WTC11 (cell line): ENCODE data around the gene HLA-DPB1. TPM values are rescaled to one million over a fixed set of nuclear protein-coding genes. Genes with fewer than 3 reads are reported as not detected.

Experiments used
- ATAC-seq: fragments of 200-7000 bp; cut with Tn5 transposase; 2 replicates; pipeline ENCODE4 v1.10.0; 2021; ENCODE audit warnings: mild to moderate bottlenecking, moderate library complexity
- CTCF ChIA-PET: fragments of 300-600 bp; sonication (Branson Sonifier 250); formaldehyde crosslinking; loops from one replicate; lab custom pipeline; 2021; ENCODE audit warnings: antibody characterized with exemption; lab: Charles Lee
- POLR2A ChIA-PET: fragments of 350-600 bp; sonication (Branson Sonifier 250); formaldehyde crosslinking; loops from one replicate; lab custom pipeline; 2021; ENCODE audit warnings: antibody characterized with exemption; lab: Charles Lee
- DNase-seq: peaks from one replicate; pipeline ENCODE4 v3.0.0; 2021; ENCODE audit warnings: low spot score
- H3K27ac Mint-ChIP-seq: 2 replicates; pipeline ENCODE4 v1.8.0; 2021; ENCODE audit warnings: mixed read lengths
- H3K27me3 Mint-ChIP-seq: 2 replicates; pipeline ENCODE4 v1.8.0; 2021; ENCODE audit warnings: low read depth, mild to moderate bottlenecking, moderate library complexity, mixed read lengths
- H3K36me3 Mint-ChIP-seq: 2 replicates; pipeline ENCODE4 v1.8.0; 2021; ENCODE audit warnings: mixed read lengths
- H3K4me1 Mint-ChIP-seq: 2 replicates; pipeline ENCODE4 v1.8.0; 2022; ENCODE audit warnings: mixed read lengths
- H3K4me3 Mint-ChIP-seq: 2 replicates; pipeline ENCODE4 v1.8.0; 2021; ENCODE audit warnings: mild to moderate bottlenecking, moderate library complexity, mixed read lengths
- H3K9me3 Mint-ChIP-seq: 2 replicates; pipeline ENCODE4 v1.8.0; 2021; ENCODE audit warnings: mixed read lengths
- ATF1 ChIP-seq: sonication (generic); formaldehyde crosslinking; IDR thresholded peaks from 2 replicates; pipeline ENCODE4 v1.8.1; 2023; ENCODE audit warnings: mild to moderate bottlenecking, moderate library complexity, missing genetic modification reagents
- CREB1 ChIP-seq: sonication (generic); formaldehyde crosslinking; IDR thresholded peaks from 2 replicates; pipeline ENCODE4 v1.8.0; 2023; ENCODE audit warnings: mild to moderate bottlenecking, missing genetic modification reagents
- E2F4 ChIP-seq: sonication (generic); formaldehyde crosslinking; IDR thresholded peaks from 2 replicates; pipeline ENCODE4 v1.8.1; 2022; ENCODE audit warnings: low read depth, mild to moderate bottlenecking, moderate library complexity, missing genetic modification reagents, borderline replicate concordance
- ERG ChIP-seq: fragments of 250-450 bp; sonication (Bioruptor Pico); IDR thresholded peaks from 2 replicates; pipeline ENCODE4 v1.8.0; 2021; ENCODE audit warnings: mild to moderate bottlenecking
- ESRRA ChIP-seq: sonication (generic); formaldehyde crosslinking; IDR thresholded peaks from 2 replicates; pipeline ENCODE4 v1.8.1; 2022; ENCODE audit warnings: mild to moderate bottlenecking, missing genetic modification reagents, borderline replicate concordance
- ETV6 ChIP-seq: sonication (generic); formaldehyde crosslinking; IDR thresholded peaks from 2 replicates; pipeline ENCODE4 v1.8.1; 2022; ENCODE audit warnings: mild to moderate bottlenecking, missing genetic modification reagents
- GABPB1 ChIP-seq: sonication (generic); formaldehyde crosslinking; IDR thresholded peaks from 2 replicates; pipeline ENCODE4 v1.8.1; 2023; ENCODE audit warnings: mild to moderate bottlenecking, missing genetic modification reagents
- HMGA2 ChIP-seq: fragments of 250-450 bp; sonication (Bioruptor Pico); IDR thresholded peaks from 2 replicates; pipeline ENCODE4 v1.4.0; 2021; ENCODE audit warnings: mild to moderate bottlenecking, moderate library complexity
- JAZF1 ChIP-seq: fragments of 250-450 bp; sonication (Bioruptor Pico); IDR thresholded peaks from 2 replicates; pipeline ENCODE4 v1.9.0; 2021; ENCODE audit warnings: moderate library complexity, mild to moderate bottlenecking, inconsistent platforms
- KAT7 ChIP-seq: sonication (generic); formaldehyde crosslinking; IDR thresholded peaks from 2 replicates; pipeline ENCODE4 v1.8.1; 2023; ENCODE audit warnings: missing genetic modification reagents, mild to moderate bottlenecking, borderline replicate concordance
- NFATC4 ChIP-seq: fragments of 250-450 bp; sonication (Bioruptor Pico); IDR thresholded peaks from 2 replicates; pipeline ENCODE4 v1.9.0; 2021; ENCODE audit warnings: mild to moderate bottlenecking
- NFYB ChIP-seq: sonication (generic); formaldehyde crosslinking; conservative IDR thresholded peaks from 2 replicates; pipeline ENCODE4 v1.8.0; 2022; ENCODE audit warnings: low read depth, missing genetic modification reagents
- RORB ChIP-seq: fragments of 250-450 bp; sonication (Bioruptor Pico); IDR thresholded peaks from 2 replicates; pipeline ENCODE4 v1.9.0; 2021; ENCODE audit warnings: mild to moderate bottlenecking
- SOX15 ChIP-seq: fragments of 250-450 bp; sonication (Bioruptor Pico); IDR thresholded peaks from 2 replicates; pipeline ENCODE4 v1.9.0; 2021; ENCODE audit warnings: mild to moderate bottlenecking
- ZNF219 ChIP-seq: sonication (generic); formaldehyde crosslinking; IDR thresholded peaks from 2 replicates; pipeline ENCODE4 v1.8.0; 2023; ENCODE audit warnings: missing genetic modification reagents, mild to moderate bottlenecking, borderline replicate concordance
- ZNF263 ChIP-seq: sonication (generic); formaldehyde crosslinking; IDR thresholded peaks from 2 replicates; pipeline ENCODE4 v1.8.1; 2022; ENCODE audit warnings: low read depth, mild to moderate bottlenecking, moderate library complexity, missing genetic modification reagents
- ZNF396 ChIP-seq: fragments of 250-450 bp; sonication (Bioruptor Pico); IDR thresholded peaks from 2 replicates; pipeline ENCODE4 v1.8.0; 2021; ENCODE audit warnings: mild to moderate bottlenecking, moderate library complexity, borderline replicate concordance
- total RNA-seq: library from RNA; stranded (reverse); gene quantifications from 3 replicates; pipeline ENCODE4 v1.2.3, GENCODE V29; 2021
- TF ChIP-seq, protein P1 (sequence below): sonication (generic); formaldehyde crosslinking; IDR thresholded peaks from 2 replicates; pipeline ENCODE4 v1.8.0; 2022; ENCODE audit warnings: mild to moderate bottlenecking, missing genetic modification reagents
- TF ChIP-seq, protein P2 (sequence below): sonication (generic); formaldehyde crosslinking; IDR thresholded peaks from 2 replicates; pipeline ENCODE4 v1.8.1; 2022; ENCODE audit warnings: mild to moderate bottlenecking, moderate library complexity, missing genetic modification reagents
- TF ChIP-seq, protein P3 (sequence below): fragments of 250-450 bp; sonication (Bioruptor Pico); IDR thresholded peaks from 2 replicates; pipeline ENCODE4 v1.9.0; 2021; ENCODE audit warnings: moderate library complexity, mild to moderate bottlenecking, inconsistent platforms, borderline replicate concordance
- TF ChIP-seq, protein P4 (sequence below): sonication (generic); formaldehyde crosslinking; IDR thresholded peaks from 2 replicates; pipeline ENCODE4 v1.8.0; 2023; ENCODE audit warnings: mild to moderate bottlenecking, missing genetic modification reagents

Gene HLA-DPB1
- total RNA-seq, 1 experiment from 2014 or later, result 18.0 TPM

GRCh38 chr6:33105916-33106871 lies 30.4 kb downstream of the HLA-DPB1 start (continued):
- TF ChIP-seq KAT7 (CRISPR knock-in tag) (no peak), NFATC4 (CRISPR knock-in tag) (no peak), RORB (CRISPR knock-in tag) (no peak), ESRRA (CRISPR knock-in tag) (no peak), ZNF219 (no peak), ATF1 (CRISPR knock-in tag) (no peak), ZNF396 (CRISPR knock-in tag) (no peak), CREB1 (no peak), E2F4 (CRISPR knock-in tag) (no peak)
- TF ChIP-seq, protein P1, sequence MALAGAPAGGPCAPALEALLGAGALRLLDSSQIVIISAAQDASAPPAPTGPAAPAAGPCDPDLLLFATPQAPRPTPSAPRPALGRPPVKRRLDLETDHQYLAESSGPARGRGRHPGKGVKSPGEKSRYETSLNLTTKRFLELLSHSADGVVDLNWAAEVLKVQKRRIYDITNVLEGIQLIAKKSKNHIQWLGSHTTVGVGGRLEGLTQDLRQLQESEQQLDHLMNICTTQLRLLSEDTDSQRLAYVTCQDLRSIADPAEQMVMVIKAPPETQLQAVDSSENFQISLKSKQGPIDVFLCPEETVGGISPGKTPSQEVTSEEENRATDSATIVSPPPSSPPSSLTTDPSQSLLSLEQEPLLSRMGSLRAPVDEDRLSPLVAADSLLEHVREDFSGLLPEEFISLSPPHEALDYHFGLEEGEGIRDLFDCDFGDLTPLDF (CRISPR knock-in tag), result no peak

DNA sequence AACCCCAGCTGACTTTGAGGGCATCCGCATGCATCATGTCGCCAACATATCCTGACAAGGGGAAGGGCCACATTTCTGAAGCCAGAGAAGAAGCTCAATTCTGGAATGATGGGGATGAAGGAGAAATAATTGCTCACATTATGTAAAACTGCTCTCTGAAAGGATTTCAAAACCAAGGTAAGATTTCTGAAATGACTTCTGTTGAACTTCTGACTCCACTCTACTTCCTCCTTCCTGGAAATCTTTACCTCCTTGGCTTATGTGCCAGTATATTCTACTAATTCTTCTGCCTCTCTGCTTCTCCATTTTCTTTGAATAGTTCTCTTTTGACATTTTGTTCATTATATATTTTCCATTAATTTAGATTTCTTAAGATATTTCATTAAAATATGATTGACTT lies 31.9 kb downstream of the HLA-DPB1 start:
- POLR2A ChIA-PET, result interaction anchor here (0.6 kb wide), 1 partner anchor 243 kb away, joined by 3 read pairs; no protein-coding TSS in a partner anchor
- Mint-ChIP-seq H3K27me3 (peaks cover 39% of the 10 kb centered on the region), H3K36me3 (0 out of 2 replicates have a peak, but pooled peaks cover 4% of the 10 kb centered on the region), H3K4me3 (no peak overlapping the region), H3K9me3 (peaks cover 24% of the 10 kb centered on the region)
- no peak for ATAC-seq
- TF ChIP-seq NFATC4 (CRISPR knock-in tag) (no peak), GABPB1 (CRISPR knock-in tag) (no peak), HMGA2 (CRISPR knock-in tag) (no peak), KAT7 (CRISPR knock-in tag) (no peak), SOX15 (CRISPR knock-in tag) (no peak), ZNF263 (CRISPR knock-in tag) (no peak), JAZF1 (CRISPR knock-in tag) (no peak), ZNF219 (no peak)
- TF ChIP-seq, protein P2, sequence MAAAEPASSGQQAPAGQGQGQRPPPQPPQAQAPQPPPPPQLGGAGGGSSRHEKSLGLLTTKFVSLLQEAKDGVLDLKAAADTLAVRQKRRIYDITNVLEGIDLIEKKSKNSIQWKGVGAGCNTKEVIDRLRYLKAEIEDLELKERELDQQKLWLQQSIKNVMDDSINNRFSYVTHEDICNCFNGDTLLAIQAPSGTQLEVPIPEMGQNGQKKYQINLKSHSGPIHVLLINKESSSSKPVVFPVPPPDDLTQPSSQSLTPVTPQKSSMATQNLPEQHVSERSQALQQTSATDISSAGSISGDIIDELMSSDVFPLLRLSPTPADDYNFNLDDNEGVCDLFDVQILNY (CRISPR knock-in tag), result no peak
- TF ChIP-seq, protein P1 (CRISPR knock-in tag), result no peak
- TF ChIP-seq, protein P3, sequence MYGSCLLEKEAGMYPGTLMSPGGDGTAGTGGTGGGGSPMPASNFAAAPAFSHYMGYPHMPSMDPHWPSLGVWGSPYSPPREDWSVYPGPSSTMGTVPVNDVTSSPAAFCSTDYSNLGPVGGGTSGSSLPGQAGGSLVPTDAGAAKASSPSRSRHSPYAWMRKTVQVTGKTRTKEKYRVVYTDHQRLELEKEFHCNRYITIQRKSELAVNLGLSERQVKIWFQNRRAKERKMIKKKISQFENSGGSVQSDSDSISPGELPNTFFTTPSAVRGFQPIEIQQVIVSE (CRISPR knock-in tag), result no peak
- TF ChIP-seq, all 79 proteins: peak for 0
- no peak for DNase-seq
- no peaks in the 10 kb centered on the region for H3K4me1 Mint-ChIP-seq
- H3K27ac Mint-ChIP-seq, result no peak overlapping the region
- CTCF ChIA-PET, result no interaction called here

DNA sequence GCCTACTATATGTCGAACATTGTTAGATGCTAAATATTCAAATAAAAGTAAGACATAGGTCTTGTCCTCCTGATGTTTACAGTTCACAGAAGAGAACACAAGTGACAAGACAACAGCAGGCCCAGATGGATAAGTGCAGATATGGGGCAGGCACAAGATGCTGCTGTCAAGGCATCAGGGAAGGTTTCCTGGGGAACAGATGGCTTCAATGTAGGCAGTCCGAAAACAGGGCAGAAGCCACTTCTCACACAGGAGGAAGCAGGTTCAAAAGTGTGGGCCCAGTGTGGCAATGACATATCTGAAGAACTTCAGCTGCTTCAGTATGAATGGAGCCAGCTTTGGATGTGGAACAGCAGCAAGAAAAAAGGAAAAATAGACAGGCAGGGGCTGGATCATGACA lies 32.5 kb downstream of the HLA-DPB1 start:
- ATAC-seq, result no peak
- DNase-seq, result no peak
- Mint-ChIP-seq H3K9me3 (peaks cover 21% of the 10 kb centered on the region), H3K27me3 (peaks cover 39% of the 10 kb centered on the region), H3K4me1 (no peaks in the 10 kb centered on the region), H3K4me3 (no peak overlapping the region), H3K36me3 (0 out of 2 replicates have a peak, but pooled peaks cover 4% of the 10 kb centered on the region), H3K27ac (no peak overlapping the region)
- CTCF ChIA-PET, result no interaction called here
- POLR2A ChIA-PET, result no interaction called here
- TF ChIP-seq ETV6 (CRISPR knock-in tag) (no peak), JAZF1 (CRISPR knock-in tag) (no peak), ERG (CRISPR knock-in tag) (no peak), NFYB (CRISPR knock-in tag) (no peak)
- TF ChIP-seq, protein P3 (CRISPR knock-in tag), result no peak
- TF ChIP-seq, protein P4, sequence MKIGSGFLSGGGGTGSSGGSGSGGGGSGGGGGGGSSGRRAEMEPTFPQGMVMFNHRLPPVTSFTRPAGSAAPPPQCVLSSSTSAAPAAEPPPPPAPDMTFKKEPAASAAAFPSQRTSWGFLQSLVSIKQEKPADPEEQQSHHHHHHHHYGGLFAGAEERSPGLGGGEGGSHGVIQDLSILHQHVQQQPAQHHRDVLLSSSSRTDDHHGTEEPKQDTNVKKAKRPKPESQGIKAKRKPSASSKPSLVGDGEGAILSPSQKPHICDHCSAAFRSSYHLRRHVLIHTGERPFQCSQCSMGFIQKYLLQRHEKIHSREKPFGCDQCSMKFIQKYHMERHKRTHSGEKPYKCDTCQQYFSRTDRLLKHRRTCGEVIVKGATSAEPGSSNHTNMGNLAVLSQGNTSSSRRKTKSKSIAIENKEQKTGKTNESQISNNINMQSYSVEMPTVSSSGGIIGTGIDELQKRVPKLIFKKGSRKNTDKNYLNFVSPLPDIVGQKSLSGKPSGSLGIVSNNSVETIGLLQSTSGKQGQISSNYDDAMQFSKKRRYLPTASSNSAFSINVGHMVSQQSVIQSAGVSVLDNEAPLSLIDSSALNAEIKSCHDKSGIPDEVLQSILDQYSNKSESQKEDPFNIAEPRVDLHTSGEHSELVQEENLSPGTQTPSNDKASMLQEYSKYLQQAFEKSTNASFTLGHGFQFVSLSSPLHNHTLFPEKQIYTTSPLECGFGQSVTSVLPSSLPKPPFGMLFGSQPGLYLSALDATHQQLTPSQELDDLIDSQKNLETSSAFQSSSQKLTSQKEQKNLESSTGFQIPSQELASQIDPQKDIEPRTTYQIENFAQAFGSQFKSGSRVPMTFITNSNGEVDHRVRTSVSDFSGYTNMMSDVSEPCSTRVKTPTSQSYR, result no peak
